HEK293 (cell line): ENCODE data around the gene NEK11.

Experiments used
- ZBTB8A ChIP-seq: fragments of 450-650 bp; formaldehyde crosslinking; IDR thresholded peaks from 2 replicates; pipeline ENCODE4 v1.5.1; 2016; ENCODE audit warnings: missing biosample characterization, missing genetic modification characterization
- ZNF169 ChIP-seq: fragments of 450-650 bp; formaldehyde crosslinking; IDR thresholded peaks from 2 replicates; pipeline ENCODE4 v1.5.1; 2016; ENCODE audit warnings: missing biosample characterization, missing genetic modification characterization
- ZNF701 ChIP-seq: fragments of 450-650 bp; formaldehyde crosslinking; IDR thresholded peaks from 2 replicates; pipeline ENCODE4 v1.5.1; 2016; ENCODE audit warnings: missing biosample characterization, missing genetic modification characterization

DNA sequence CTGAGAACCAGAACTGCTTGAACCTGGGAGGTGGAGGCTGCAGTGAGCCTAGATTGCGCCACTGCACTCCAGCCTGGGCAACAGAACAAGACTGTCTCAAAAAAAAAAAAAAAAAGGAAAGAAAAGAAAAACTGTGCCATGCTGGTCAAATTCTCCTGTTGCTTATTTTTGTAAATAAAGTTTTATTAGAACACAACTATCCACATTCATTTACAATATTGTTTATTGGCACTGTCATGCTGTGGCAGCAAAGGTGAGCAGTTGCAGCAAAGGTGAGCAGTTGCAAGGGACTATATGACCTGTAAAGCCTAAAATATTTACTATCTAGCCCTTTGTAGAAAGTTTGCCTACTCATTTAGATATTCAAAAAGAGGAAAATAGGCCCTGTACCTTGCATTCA is 18.4 kb upstream of the NEK11 start:
- no peak for TF ChIP-seq ZNF169 (tag by site-specific recombination)
- TF ChIP-seq ZBTB8A: no peak
- TF ChIP-seq ZNF701 (tag by site-specific recombination): no peak
